IPS-20b (cell line): ENCODE measurements around the gene LSS.

Experiments used
- H3K27ac ChIP-seq: one replicate; pipeline ENCODE4 v1.5.1; 2013; ENCODE audit warnings: low read length
- H3K27me3 ChIP-seq: 2 replicates; pipeline ENCODE4 v1.6.1; 2013; ENCODE audit warnings: mild to moderate bottlenecking, low read length, inconsistent platforms; ENCODE audit not compliant: insufficient read depth
- H3K36me3 ChIP-seq: 2 replicates; pipeline ENCODE4 v1.6.1; 2013; ENCODE audit warnings: low read depth, mild to moderate bottlenecking, inconsistent platforms, low read length, moderate library complexity; ENCODE audit not compliant: insufficient read depth
- H3K4me1 ChIP-seq: 2 replicates; pipeline ENCODE4 v1.6.1; 2013; ENCODE audit warnings: mild to moderate bottlenecking, control low read depth, inconsistent platforms, low read length, moderate library complexity; ENCODE audit not compliant: insufficient read depth
- H3K4me3 ChIP-seq: 2 replicates; pipeline ENCODE4 v1.5.1; 2013; ENCODE audit warnings: mild to moderate bottlenecking, low read length, inconsistent platforms
- H3K9ac ChIP-seq: 2 replicates; pipeline ENCODE4 v1.6.1; 2013; ENCODE audit warnings: low read depth, mild to moderate bottlenecking, inconsistent platforms, low read length, moderate library complexity
- H3K9me3 ChIP-seq: 2 replicates; pipeline ENCODE4 v1.6.1; 2013; ENCODE audit warnings: mild to moderate bottlenecking, low read depth, low read length, inconsistent platforms; ENCODE audit not compliant: insufficient read depth

Gene LSS

GRCh38 chr21:46215436-46216131, 13.0 kb downstream of the LSS start:
- Histone ChIP-seq H3K9me3 (no peaks in the 10 kb centered on the region), H3K4me3 (no peak overlapping the region), H3K27ac (no peak overlapping the region), H3K36me3 (peaks cover 53% of the 10 kb centered on the region), H3K27me3 (no peaks in the 10 kb centered on the region), H3K9ac (no peak overlapping the region), H3K4me1 (no peaks in the 10 kb centered on the region)

GRCh38 chr21:46214478-46215340, 13.9 kb downstream of the LSS start:
- Histone ChIP-seq H3K36me3 (peaks cover 46% of the 10 kb centered on the region; the same call in 1 of the 2 replicates), H3K9me3 (no peaks in the 10 kb centered on the region), H3K4me1 (no peaks in the 10 kb centered on the region), H3K9ac (no peak overlapping the region), H3K27ac (no peak overlapping the region), H3K4me3 (no peak overlapping the region), H3K27me3 (no peaks in the 10 kb centered on the region)

DNA sequence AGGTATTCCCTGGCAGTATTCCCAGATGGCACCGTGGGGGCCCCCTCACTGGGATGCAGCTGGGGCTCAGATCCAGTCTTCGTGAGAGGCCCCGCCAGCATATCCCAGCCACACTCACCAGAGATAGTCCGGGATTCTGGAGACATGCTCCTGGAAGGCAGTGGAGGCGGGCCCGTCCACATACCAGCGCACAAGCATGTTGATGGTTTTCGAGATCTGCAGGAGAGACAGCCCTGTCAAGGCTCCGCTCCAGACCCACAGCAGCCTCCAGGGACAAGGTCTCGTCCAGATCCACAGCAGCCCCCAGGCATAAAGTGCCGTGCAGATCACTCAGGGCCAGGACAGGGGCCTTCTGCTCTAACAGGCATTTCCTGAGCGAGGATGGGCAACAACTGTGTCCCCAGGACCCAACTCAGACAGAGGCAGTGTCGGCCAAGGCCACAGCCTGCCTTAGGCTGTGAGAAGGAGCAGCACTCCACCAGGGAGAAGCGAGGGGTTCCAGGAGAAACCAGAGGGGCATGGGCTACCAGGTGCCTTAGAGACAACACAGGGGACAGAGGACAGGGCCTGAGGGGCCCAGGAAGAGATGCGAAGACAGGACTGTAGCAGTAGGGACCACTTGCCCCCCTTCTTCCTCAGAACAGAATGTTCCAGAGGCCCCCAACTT, 14.8 kb downstream of the LSS start:
- Histone ChIP-seq H3K9ac (no peak overlapping the region), H3K9me3 (no peaks in the 10 kb centered on the region), H3K4me1 (no peaks in the 10 kb centered on the region), H3K27ac (no peak overlapping the region), H3K36me3 (peaks cover 47% of the 10 kb centered on the region; the same call in 1 of the 2 replicates), H3K4me3 (no peak overlapping the region), H3K27me3 (no peaks in the 10 kb centered on the region)

DNA sequence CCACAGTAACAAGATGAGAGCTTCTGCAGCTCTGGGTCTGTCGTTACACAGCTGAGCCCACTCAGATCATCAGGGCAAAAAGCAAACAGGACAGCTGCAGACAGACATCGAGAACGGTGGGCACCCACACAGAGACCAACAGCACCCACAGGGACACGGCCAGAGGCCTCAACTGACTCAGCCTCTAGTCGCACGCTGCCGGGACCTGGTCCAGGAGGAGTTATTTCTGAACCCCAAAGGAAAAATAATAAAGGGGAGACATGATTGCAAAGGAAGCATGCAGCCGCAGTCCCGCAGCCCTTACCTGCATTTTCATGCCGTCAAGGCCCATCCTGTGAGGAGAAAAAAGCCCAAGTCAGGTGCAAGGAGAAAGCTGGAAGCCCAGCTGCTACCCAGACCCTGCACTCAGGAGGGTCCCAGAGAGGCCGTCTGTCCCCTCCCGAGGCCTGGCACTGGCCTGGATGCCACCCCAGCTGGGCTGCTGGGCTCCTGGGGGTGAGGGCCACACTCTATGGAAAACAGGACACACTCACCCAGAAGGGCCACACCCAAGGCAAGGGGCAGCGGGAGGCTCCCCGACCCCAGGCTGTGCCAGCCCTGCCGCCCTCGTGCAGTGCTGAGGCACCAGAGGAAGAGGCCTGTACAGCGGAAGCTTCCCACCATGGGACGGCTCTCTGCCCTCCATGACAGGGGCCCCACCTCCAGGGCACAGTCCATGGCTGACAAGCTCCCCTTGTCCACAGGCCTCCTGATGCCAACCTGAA, 15.7 kb downstream of the LSS start:
- H3K36me3 ChIP-seq: peaks cover 54% of the 10 kb centered on the region; the same call in 1 of the 2 replicates
- no peak overlapping the region for H3K4me3 ChIP-seq
- H3K27ac ChIP-seq: no peak overlapping the region
- H3K27me3 ChIP-seq: no peaks in the 10 kb centered on the region
- no peak overlapping the region for H3K9ac ChIP-seq
- H3K4me1 ChIP-seq: no peaks in the 10 kb centered on the region
- no peaks in the 10 kb centered on the region for H3K9me3 ChIP-seq

DNA sequence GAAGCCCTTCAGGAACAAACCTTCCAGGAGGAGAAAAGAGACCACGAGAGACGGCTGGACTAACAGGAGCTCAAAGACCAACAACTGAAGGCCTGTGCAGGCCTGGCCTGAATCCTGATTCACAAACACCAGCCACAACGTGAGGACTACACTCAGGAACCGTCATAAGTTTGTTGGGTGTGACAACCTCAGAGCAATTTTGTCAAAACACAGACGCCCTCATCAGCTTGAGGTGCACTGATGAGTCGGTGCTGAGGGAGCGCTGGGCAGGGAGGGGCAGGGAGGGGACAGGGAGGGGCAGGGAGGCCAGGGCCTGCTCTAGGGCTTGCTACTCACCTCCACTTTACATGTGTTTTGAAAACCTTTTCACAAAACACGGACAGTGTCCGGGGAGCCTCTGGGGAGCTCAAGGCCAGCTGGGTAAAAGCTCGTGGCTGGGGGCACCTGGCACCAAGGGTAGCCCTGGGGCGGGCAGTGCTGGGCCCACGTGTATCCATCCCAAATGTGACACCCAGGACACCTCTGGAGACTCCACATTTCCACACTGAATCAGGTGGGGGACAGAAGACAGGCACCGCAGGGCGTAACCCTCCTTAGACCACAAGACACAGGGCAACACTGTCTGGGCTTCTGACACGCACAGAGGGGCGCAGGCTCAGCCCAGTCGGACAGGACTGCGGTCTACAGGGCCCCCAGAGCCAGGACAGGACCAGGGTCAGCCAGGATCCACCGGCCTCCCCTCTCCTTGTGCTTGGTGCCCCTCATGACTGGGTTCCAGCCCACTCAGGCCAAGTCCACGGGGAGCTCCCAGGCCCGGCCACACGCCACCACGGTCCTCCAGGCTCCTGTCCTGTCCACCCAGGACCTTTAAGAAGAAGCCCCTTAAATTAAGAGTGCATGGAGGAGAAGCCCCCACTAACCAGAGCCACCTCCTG, 16.5 kb downstream of the LSS start:
- no peaks in the 10 kb centered on the region for H3K9me3 ChIP-seq
- H3K27me3 ChIP-seq: no peaks in the 10 kb centered on the region
- H3K4me1 ChIP-seq: no peaks in the 10 kb centered on the region
- H3K27ac ChIP-seq: no peak overlapping the region
- no peak overlapping the region; the same call in 1 of the 2 replicates for H3K9ac ChIP-seq
- H3K36me3 ChIP-seq: peaks cover 62% of the 10 kb centered on the region; the same call in 1 of the 2 replicates
- H3K4me3 ChIP-seq: no peak overlapping the region

DNA sequence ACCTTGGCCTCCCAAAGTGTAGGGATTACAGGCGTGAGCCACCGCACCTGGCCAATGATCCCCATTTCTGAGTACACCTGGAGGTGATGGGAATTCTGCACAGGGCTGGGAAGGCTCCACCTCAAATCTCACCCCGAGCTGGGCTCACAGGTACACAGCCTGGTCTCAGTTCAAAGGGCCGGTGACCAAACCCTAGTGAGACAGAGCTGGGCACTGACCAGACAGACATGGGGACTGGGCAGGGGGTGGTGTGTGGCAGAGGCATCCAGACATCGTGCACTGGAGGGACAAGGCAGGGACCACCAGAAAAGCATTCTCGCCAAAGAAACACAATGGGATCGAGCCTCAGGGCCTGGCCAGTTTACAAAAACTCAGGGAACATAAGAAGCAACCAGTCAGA, 17.2 kb downstream of the LSS start:
- H3K36me3 ChIP-seq: peaks cover 63% of the 10 kb centered on the region; the same call in 1 of the 2 replicates

GRCh38 chr21:46210378-46211136, 18.0 kb downstream of the LSS start:
- Histone ChIP-seq H3K9ac (no peak overlapping the region), H3K36me3 (peaks cover 65% of the 10 kb centered on the region; the same call in 1 of the 2 replicates), H3K27me3 (no peaks in the 10 kb centered on the region), H3K27ac (no peak overlapping the region), H3K4me3 (no peak overlapping the region), H3K9me3 (no peaks in the 10 kb centered on the region), H3K4me1 (no peaks in the 10 kb centered on the region)

More for the DNA sequence above, 17.2 kb downstream of the LSS start:
- Histone ChIP-seq H3K4me1 (no peaks in the 10 kb centered on the region), H3K9ac (no peak overlapping the region; the same call in 1 of the 2 replicates), H3K27ac (no peak overlapping the region), H3K4me3 (no peak overlapping the region), H3K27me3 (no peaks in the 10 kb centered on the region), H3K9me3 (no peaks in the 10 kb centered on the region)

- H3K9me3 ChIP-seq: no peaks in the 10 kb centered on the region
- no peak overlapping the region for H3K4me3 ChIP-seq
- no peak overlapping the region for H3K9ac ChIP-seq
- no peaks in the 10 kb centered on the region for H3K4me1 ChIP-seq
- peaks cover 77% of the 10 kb centered on the region; the same call in 1 of the 2 replicates for H3K36me3 ChIP-seq
- no peak overlapping the region for H3K27ac ChIP-seq
- H3K27me3 ChIP-seq: no peaks in the 10 kb centered on the region
Measured at GRCh38 chr21:46208761-46209721, 19.5 kb downstream of the LSS start.

- peaks cover 77% of the 10 kb centered on the region; the same call in 1 of the 2 replicates for H3K36me3 ChIP-seq
- no peak overlapping the region for H3K27ac ChIP-seq
- no peaks in the 10 kb centered on the region for H3K4me1 ChIP-seq
- H3K9me3 ChIP-seq: no peaks in the 10 kb centered on the region
- no peaks in the 10 kb centered on the region for H3K27me3 ChIP-seq
- H3K4me3 ChIP-seq: no peak overlapping the region
- no peak overlapping the region for H3K9ac ChIP-seq
Measured at GRCh38 chr21:46207920-46208591, 20.5 kb downstream of the LSS start.
